H9 (cell line): ENCODE measurements around the gene CYP2W1. TPM values are rescaled to one million over a fixed set of nuclear protein-coding genes. Genes with fewer than 3 reads are reported as not detected.

Experiments used
- DNase-seq: peaks from one replicate; pipeline ENCODE4 v3.0.0-alpha.2; 2017
- H2AFZ ChIP-seq: one replicate; pipeline ENCODE4 v1.6.1; 2013; ENCODE audit warnings: mild to moderate bottlenecking, low read length, control low read depth, moderate library complexity
- H2AK5ac ChIP-seq: 2 replicates; pipeline ENCODE4 v1.6.1; 2013; ENCODE audit warnings: low read length, control low read depth, mixed read lengths; ENCODE audit not compliant: insufficient read length
- H2BK120ac ChIP-seq: one replicate; pipeline ENCODE4 v1.6.1; 2013; ENCODE audit warnings: low read depth, mild to moderate bottlenecking, low read length, control low read depth, inconsistent platforms; ENCODE audit not compliant: poor library complexity, severe bottlenecking
- H2BK12ac ChIP-seq: 2 replicates; pipeline ENCODE4 v1.6.1; 2013; ENCODE audit warnings: low read length, control low read depth, mixed read lengths, low read depth; ENCODE audit not compliant: insufficient read length
- H2BK15ac ChIP-seq: 2 replicates; pipeline ENCODE4 v1.6.1; 2013; ENCODE audit warnings: low read depth, low read length, control low read depth
- H2BK20ac ChIP-seq: one replicate; pipeline ENCODE4 v1.6.1; 2013; ENCODE audit warnings: low read depth, mild to moderate bottlenecking, low read length, control low read depth, inconsistent platforms; ENCODE audit not compliant: poor library complexity, severe bottlenecking
- H2BK5ac ChIP-seq: 2 replicates; pipeline ENCODE4 v1.6.1; 2013; ENCODE audit warnings: low read length, control low read depth, mixed read lengths; ENCODE audit not compliant: insufficient read length
- H3K14ac ChIP-seq: 2 replicates; pipeline ENCODE4 v1.6.1; 2013; ENCODE audit warnings: low read length, control low read depth; ENCODE audit not compliant: insufficient read depth
- H3K18ac ChIP-seq: 2 replicates; pipeline ENCODE4 v1.6.1; 2013; ENCODE audit warnings: low read depth, mild to moderate bottlenecking, mixed read lengths, low read length, control low read depth; ENCODE audit not compliant: insufficient read length
- H3K23ac ChIP-seq: 2 replicates; pipeline ENCODE4 v1.6.1; 2013; ENCODE audit warnings: low read length, control low read depth, mixed read lengths, low read depth; ENCODE audit not compliant: insufficient read length
- H3K23me2 ChIP-seq: 2 replicates; pipeline ENCODE4 v1.6.1; 2013; ENCODE audit warnings: low read depth, mild to moderate bottlenecking, mixed read lengths, low read length, control low read depth; ENCODE audit not compliant: insufficient read length, poor library complexity, severe bottlenecking
- H3K27ac ChIP-seq: 2 replicates; pipeline ENCODE4 v1.5.1; 2013; ENCODE audit warnings: low read length, control low read depth, mixed read lengths, low read depth; ENCODE audit not compliant: insufficient read length
- H3K27me3 ChIP-seq: 2 replicates; pipeline ENCODE4 v1.6.1; 2013; ENCODE audit warnings: low read length, control low read depth, inconsistent platforms; ENCODE audit not compliant: insufficient read depth
- H3K4ac ChIP-seq: 2 replicates; pipeline ENCODE4 v1.6.1; 2013; ENCODE audit warnings: low read depth, mild to moderate bottlenecking, control low read depth, inconsistent platforms, low read length, moderate library complexity
- H3K4me1 ChIP-seq: 2 replicates; pipeline ENCODE4 v1.6.1; 2013; ENCODE audit warnings: low read length, control low read depth, inconsistent platforms; ENCODE audit not compliant: insufficient read depth
- H3K4me2 ChIP-seq: 2 replicates; pipeline ENCODE4 v1.6.1; 2013; ENCODE audit warnings: low read length, control low read depth, mixed read lengths; ENCODE audit not compliant: insufficient read length, insufficient read depth
- H3K56ac ChIP-seq: 2 replicates; pipeline ENCODE4 v1.6.1; 2013; ENCODE audit warnings: low read depth, mild to moderate bottlenecking, mixed read lengths, low read length, control low read depth; ENCODE audit not compliant: insufficient read length
- H3K79me1 ChIP-seq: 2 replicates; pipeline ENCODE4 v1.6.1; 2013; ENCODE audit warnings: low read depth, mild to moderate bottlenecking, moderate library complexity, low read length, control low read depth, inconsistent platforms; ENCODE audit not compliant: insufficient read depth, poor library complexity, severe bottlenecking
- H3K79me2 ChIP-seq: 2 replicates; pipeline ENCODE4 v1.6.1; 2013; ENCODE audit warnings: low read length, control low read depth, inconsistent platforms; ENCODE audit not compliant: insufficient read depth
- H3K9ac ChIP-seq: 2 replicates; pipeline ENCODE4 v1.6.1; 2013; ENCODE audit warnings: low read length, control low read depth, mixed read lengths; ENCODE audit not compliant: insufficient read length; ENCODE audit errors: extremely low read depth
- H3K9me3 ChIP-seq: one replicate; pipeline ENCODE4 v1.6.1; 2013; ENCODE audit warnings: low read depth, low read length, inconsistent platforms; ENCODE audit not compliant: control insufficient read depth
- H3T11ph ChIP-seq: one replicate; pipeline ENCODE4 v1.6.1; 2013; ENCODE audit warnings: mild to moderate bottlenecking, low read length, control low read depth, inconsistent platforms
- H4K20me1 ChIP-seq: one replicate; pipeline ENCODE4 v1.6.1; 2013; ENCODE audit not compliant: control insufficient read depth, insufficient read length, insufficient read depth
- H4K5ac ChIP-seq: 2 replicates; pipeline ENCODE4 v1.6.1; 2013; ENCODE audit warnings: low read depth, mild to moderate bottlenecking, mixed read lengths, low read length, control low read depth; ENCODE audit not compliant: insufficient read length
- H4K8ac ChIP-seq: replicated peaks from 2 replicates; pipeline ENCODE4 v1.6.1; 2013; ENCODE audit warnings: low read length, control low read depth, mixed read lengths, low read depth; ENCODE audit not compliant: insufficient read length
- H4K91ac ChIP-seq: 2 replicates; pipeline ENCODE4 v1.6.1; 2013; ENCODE audit warnings: low read depth, mild to moderate bottlenecking, moderate library complexity, mixed read lengths, low read length, control low read depth; ENCODE audit not compliant: insufficient read length
- H3K27ac Mint-ChIP-seq, 3 experiments: 2 replicates in 2 of 3; 3 replicates in 1 of 3; pipeline ENCODE4 v1.8.0; 2020 to 2021; ENCODE audit warnings: mixed read lengths in 3 of 3, mild to moderate bottlenecking in 1 of 3, moderate library complexity in 1 of 3
- H3K27me3 Mint-ChIP-seq: 2 replicates; pipeline ENCODE4 v1.8.0; 2021; ENCODE audit warnings: low read depth, mild to moderate bottlenecking, moderate library complexity, mixed read lengths
- H3K36me3 Mint-ChIP-seq, 3 experiments: 2 replicates in 2 of 3; 3 replicates in 1 of 3; pipeline ENCODE4 v1.8.0; 2020 to 2021; ENCODE audit warnings: low read depth in 3 of 3, mixed read lengths in 3 of 3; ENCODE audit not compliant: insufficient read depth in 1 of 3
- H3K4me1 Mint-ChIP-seq, 2 experiments: 2 replicates each; pipeline ENCODE4 v1.8.0; 2020; ENCODE audit warnings: mixed read lengths in 2 of 2
- H3K4me3 Mint-ChIP-seq, 2 experiments: 2 replicates in 1 of 2; 3 replicates in 1 of 2; pipeline ENCODE4 v1.8.0; 2020 to 2021; ENCODE audit warnings: mild to moderate bottlenecking in 2 of 2, mixed read lengths in 2 of 2, moderate library complexity in 1 of 2
- H3K9me3 Mint-ChIP-seq, 2 experiments: 2 replicates in 1 of 2; 3 replicates in 1 of 2; pipeline ENCODE4 v1.8.0; 2020; ENCODE audit warnings: mild to moderate bottlenecking in 2 of 2, mixed read lengths in 2 of 2, moderate library complexity in 1 of 2
- WGBS: extraction: QIAGEN DNeasy Blood & Tissue Kit; methylation state at CpG from one replicate; pipeline ENCODE4 v1.1.7; 2013; ENCODE audit warnings: missing lambda C conversion rate, low lambda C conversion rate, mixed read lengths; ENCODE audit not compliant: insufficient read length; ENCODE audit errors: extremely low coverage; 5-methylcytosine and 5-hydroxymethylcytosine counted together
- total RNA-seq: library from RNA; stranded (reverse); gene quantifications from 2 replicates; pipeline ENCODE4 v1.2.1, GENCODE V29; 2021
- TF ChIP-seq, protein P1 (sequence below): fragments of 200-600 bp; sonication (generic); conservative IDR thresholded peaks from 3 replicates; pipeline ENCODE4 v1.8.0; 2021; ENCODE audit warnings: antibody characterized with exemption, mild to moderate bottlenecking

The CYP2W1 gene
- total RNA-seq, 1 experiment from 2014 or later: not detected

GRCh38 chr7:934469-935163 lies 48.4 kb upstream of the CYP2W1 start:
- H3K4me1 ChIP-seq: no peaks in the 10 kb centered on the region
- no peak overlapping the region for H2AFZ ChIP-seq
- no peak overlapping the region for H2BK120ac ChIP-seq
- H3K4ac ChIP-seq: no peak overlapping the region
- Mint-ChIP-seq H3K27ac (no peak overlapping the region; a peak in 1 of 7 replicates), H3K9me3 (no peaks in the 10 kb centered on the region), H3K36me3 (no peaks in the 10 kb centered on the region), H3K4me1 (peaks cover 4 to 5% of the 10 kb centered on the region in 2 experiments; a peak in 2 of 4 replicates), H3K27me3 (no peaks in the 10 kb centered on the region), H3K4me3 (no peak overlapping the region)
- H3K18ac ChIP-seq: no peak overlapping the region
- H3K4me2 ChIP-seq: no peak overlapping the region
- no peaks in the 10 kb centered on the region for H3K79me2 ChIP-seq
- H3K56ac ChIP-seq: no peak overlapping the region
- H3K27ac ChIP-seq: no peak overlapping the region
- TF ChIP-seq, protein P1, sequence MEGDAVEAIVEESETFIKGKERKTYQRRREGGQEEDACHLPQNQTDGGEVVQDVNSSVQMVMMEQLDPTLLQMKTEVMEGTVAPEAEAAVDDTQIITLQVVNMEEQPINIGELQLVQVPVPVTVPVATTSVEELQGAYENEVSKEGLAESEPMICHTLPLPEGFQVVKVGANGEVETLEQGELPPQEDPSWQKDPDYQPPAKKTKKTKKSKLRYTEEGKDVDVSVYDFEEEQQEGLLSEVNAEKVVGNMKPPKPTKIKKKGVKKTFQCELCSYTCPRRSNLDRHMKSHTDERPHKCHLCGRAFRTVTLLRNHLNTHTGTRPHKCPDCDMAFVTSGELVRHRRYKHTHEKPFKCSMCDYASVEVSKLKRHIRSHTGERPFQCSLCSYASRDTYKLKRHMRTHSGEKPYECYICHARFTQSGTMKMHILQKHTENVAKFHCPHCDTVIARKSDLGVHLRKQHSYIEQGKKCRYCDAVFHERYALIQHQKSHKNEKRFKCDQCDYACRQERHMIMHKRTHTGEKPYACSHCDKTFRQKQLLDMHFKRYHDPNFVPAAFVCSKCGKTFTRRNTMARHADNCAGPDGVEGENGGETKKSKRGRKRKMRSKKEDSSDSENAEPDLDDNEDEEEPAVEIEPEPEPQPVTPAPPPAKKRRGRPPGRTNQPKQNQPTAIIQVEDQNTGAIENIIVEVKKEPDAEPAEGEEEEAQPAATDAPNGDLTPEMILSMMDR: no peak
- H2BK15ac ChIP-seq: no peak overlapping the region
- no peaks in the 10 kb centered on the region for H3K27me3 ChIP-seq
- no peak overlapping the region for H2AK5ac ChIP-seq
- no peak overlapping the region for H4K91ac ChIP-seq
- WGBS: no CpG with 5 or more reads among the region's 34 CpGs
- no peak overlapping the region for H3T11ph ChIP-seq
- 0 out of 2 replicates have a peak overlapping the region, but pooled peaks have one; percentile 28 for H3K14ac ChIP-seq
- H3K9ac ChIP-seq: no peak overlapping the region
- no peak overlapping the region for H2BK5ac ChIP-seq
- no peaks in the 10 kb centered on the region for H3K79me1 ChIP-seq
- no peak overlapping the region for H4K8ac ChIP-seq
- H3K23ac ChIP-seq: no peak overlapping the region
- no peak overlapping the region for H4K5ac ChIP-seq
- no peaks in the 10 kb centered on the region for H4K20me1 ChIP-seq
- no peaks in the 10 kb centered on the region for H3K23me2 ChIP-seq
- no peaks in the 10 kb centered on the region for H3K9me3 ChIP-seq
- no peak for DNase-seq
- no peak overlapping the region for H2BK20ac ChIP-seq
- no peak overlapping the region for H2BK12ac ChIP-seq
